Transverse colon (tissue), 4 donors: ENCODE results near the gene PRRX1. TPM values are rescaled to one million over a fixed set of nuclear protein-coding genes. Genes with fewer than 3 reads are reported as not detected.

Source experiments
- DNase-seq: peaks from one replicate; pipeline ENCODE4 v3.0.0-alpha.2; 2019
- H3K27ac ChIP-seq, 4 donors: fragments of 200-600 bp; sonication (generic); 2 replicates each; pipeline ENCODE4 v1.5.1; 2016 to 2018; ENCODE audit warnings: inconsistent platforms in 4 of 4
- H3K27me3 ChIP-seq: fragments of 200-600 bp; sonication (generic); 2 replicates; pipeline ENCODE4 v1.5.1; 2017; ENCODE audit warnings: inconsistent platforms
- H3K36me3 ChIP-seq, 4 donors: fragments of 200-600 bp; sonication (generic); 2 replicates each; pipeline ENCODE4 v1.5.1; 2017 to 2019; ENCODE audit warnings: inconsistent platforms in 4 of 4
- H3K4me1 ChIP-seq, 4 donors: fragments of 200-600 bp; sonication (generic); 2 replicates each; pipeline ENCODE4 v1.5.1; 2017 to 2020; ENCODE audit warnings: inconsistent platforms in 4 of 4
- H3K4me3 ChIP-seq, 4 donors: fragments of 200-600 bp; sonication (generic); 1 replicate in 1 of 4; 2 replicates in 3 of 4; pipeline versions ENCODE4 v1.5.1 to v1.6.1; 2017 to 2019; ENCODE audit warnings: inconsistent platforms in 4 of 4
- H3K9me3 ChIP-seq, 2 donors: fragments of 200-600 bp; sonication (generic); 2 replicates each; pipeline ENCODE4 v1.5.1; 2017 to 2019; ENCODE audit warnings: inconsistent platforms in 2 of 2
- EP300 ChIP-seq: sonication (generic); formaldehyde crosslinking; IDR thresholded peaks from one replicate; pipeline ENCODE4 v1.6.1; 2017; ENCODE audit warnings: antibody characterized with exemption, low read depth
- POLR2A ChIP-seq: fragments of 450-650 bp; IDR thresholded peaks from one replicate; pipeline ENCODE4 v1.6.1; 2016; ENCODE audit warnings: antibody characterized with exemption, mild to moderate bottlenecking, moderate library complexity
- POLR2AphosphoS5 ChIP-seq, 3 donors: sonication (generic); formaldehyde crosslinking; IDR thresholded peaks; one replicate each; pipeline ENCODE4 v1.6.1; 2016; ENCODE audit warnings: antibody characterized with exemption in 3 of 3
- WGBS, 2 donors: methylation state at CpG; one replicate each; pipeline ENCODE4 v1.1.5; 2018; ENCODE audit warnings: low coverage in 1 of 2; 5-methylcytosine and 5-hydroxymethylcytosine counted together
- in situ Hi-C, 4 donors: fragments of 200-750 bp; cut with MboI; loops; one replicate each; pipeline versions ENCODE4 v1.15.0 to v1.15.1; 2017; ENCODE audit warnings: low sequenced_read_pairs in 3 of 4, low pct_ligation_motif_present in 1 of 4, low pct_unique_long_range_greater_than_20kb in 1 of 4
- intact Hi-C: fragments of 100-400 bp; cut with DNase I; formaldehyde crosslinking; loops from one replicate; pipeline ENCODE4 v1.15.1; 2023; ENCODE audit warnings: low total_unique reads
- total RNA-seq, 4 donors: library from RNA; depleted of rRNA; stranded (reverse); fragments of >200 nt; gene quantifications; one replicate each; pipeline ENCODE4 v1.1.0, GENCODE V29; 2016
- TF ChIP-seq, protein P1 (sequence below), 5 experiments: fragments of 200-600 bp in 3 of 5; fragments of 450-650 bp in 2 of 5; sonication (generic) in 3 of 5; IDR thresholded peaks; 1 replicate in 2 of 5; 2 replicates in 3 of 5; pipeline ENCODE4 v1.5.1; 2016 to 2017; ENCODE audit warnings: antibody characterized with exemption in 5 of 5, inconsistent platforms in 3 of 5, mild to moderate bottlenecking in 2 of 5, moderate library complexity in 1 of 5

PRRX1 gene
- total RNA-seq, 4 donors from 2014 or later: 0.75 to 9.2 (median 2.7) TPM

DNA sequence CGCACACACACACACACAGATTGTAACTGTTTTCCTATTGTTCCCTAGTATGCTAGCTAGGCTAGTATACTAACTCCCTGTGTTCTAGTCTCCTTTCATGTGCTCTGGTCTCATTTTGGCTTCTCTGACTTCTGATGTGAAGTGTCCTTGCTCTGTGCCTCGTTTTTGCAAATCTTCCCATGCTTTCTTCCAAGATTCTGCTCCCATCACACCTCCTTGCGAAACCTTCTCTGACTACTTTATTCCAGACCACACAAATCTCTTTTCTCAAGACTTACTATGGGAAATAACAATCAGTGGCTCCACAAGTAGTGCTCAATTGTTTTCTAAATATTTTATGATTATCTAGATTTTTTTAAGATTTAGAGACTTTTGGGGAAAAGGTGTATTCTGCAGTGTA is 10.3 kb downstream of the PRRX1 start:
- Histone ChIP-seq H3K36me3 (no peaks in the 10 kb centered on the region), H3K4me3 (no peak overlapping the region), H3K27ac (no peak overlapping the region), H3K9me3 (no peaks in the 10 kb centered on the region), H3K27me3 (peaks cover 61% of the 10 kb centered on the region), H3K4me1 (peaks cover 0 to 6% (median 0%) of the 10 kb centered on the region in 4 donors)
- no peak for DNase-seq
- in situ Hi-C loops: no loop called here
- TF ChIP-seq EP300 (no peak), POLR2AphosphoS5 (IDR thresholded peaks at IDR 0.05) (no peak), POLR2A (no peak)
- TF ChIP-seq, protein P1, sequence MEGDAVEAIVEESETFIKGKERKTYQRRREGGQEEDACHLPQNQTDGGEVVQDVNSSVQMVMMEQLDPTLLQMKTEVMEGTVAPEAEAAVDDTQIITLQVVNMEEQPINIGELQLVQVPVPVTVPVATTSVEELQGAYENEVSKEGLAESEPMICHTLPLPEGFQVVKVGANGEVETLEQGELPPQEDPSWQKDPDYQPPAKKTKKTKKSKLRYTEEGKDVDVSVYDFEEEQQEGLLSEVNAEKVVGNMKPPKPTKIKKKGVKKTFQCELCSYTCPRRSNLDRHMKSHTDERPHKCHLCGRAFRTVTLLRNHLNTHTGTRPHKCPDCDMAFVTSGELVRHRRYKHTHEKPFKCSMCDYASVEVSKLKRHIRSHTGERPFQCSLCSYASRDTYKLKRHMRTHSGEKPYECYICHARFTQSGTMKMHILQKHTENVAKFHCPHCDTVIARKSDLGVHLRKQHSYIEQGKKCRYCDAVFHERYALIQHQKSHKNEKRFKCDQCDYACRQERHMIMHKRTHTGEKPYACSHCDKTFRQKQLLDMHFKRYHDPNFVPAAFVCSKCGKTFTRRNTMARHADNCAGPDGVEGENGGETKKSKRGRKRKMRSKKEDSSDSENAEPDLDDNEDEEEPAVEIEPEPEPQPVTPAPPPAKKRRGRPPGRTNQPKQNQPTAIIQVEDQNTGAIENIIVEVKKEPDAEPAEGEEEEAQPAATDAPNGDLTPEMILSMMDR (IDR thresholded peaks at IDR 0.05): no peak
- WGBS, 2 donors: 61 to 69% methylated on average over 3 of the region's 3 CpGs
- intact Hi-C loops: no loop called here

DNA sequence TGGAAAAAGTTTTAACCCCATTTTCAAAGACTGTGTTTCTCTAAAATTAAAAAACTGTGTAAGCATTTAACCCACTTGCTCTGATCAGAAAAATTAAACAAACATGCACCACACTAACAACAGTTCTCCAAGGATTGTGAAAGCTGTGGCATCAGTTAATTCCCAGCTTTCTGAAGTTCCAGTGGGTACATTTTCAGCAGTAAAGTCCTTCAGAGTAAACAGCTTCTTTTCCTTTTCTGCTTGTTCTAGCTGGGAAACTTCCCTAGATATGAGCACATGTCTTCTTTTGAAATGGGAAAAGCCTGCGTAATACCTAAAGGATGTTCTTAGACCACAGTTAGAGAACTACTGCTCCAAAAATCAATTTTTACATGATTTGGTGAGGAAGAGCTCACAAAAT is 11.1 kb downstream of the PRRX1 start:
- Histone ChIP-seq H3K36me3 (no peaks in the 10 kb centered on the region), H3K4me3 (no peak overlapping the region), H3K27me3 (peaks cover 54% of the 10 kb centered on the region), H3K27ac (no peak overlapping the region), H3K9me3 (no peaks in the 10 kb centered on the region), H3K4me1 (peaks cover 0 to 6% (median 0%) of the 10 kb centered on the region in 4 donors)
- no peak for TF ChIP-seq POLR2A
- TF ChIP-seq, protein P1 (IDR thresholded peaks at IDR 0.05): no peak
- no peak for TF ChIP-seq EP300
- TF ChIP-seq POLR2AphosphoS5 (IDR thresholded peaks at IDR 0.05): no peak
- in situ Hi-C loops: loop anchor here in 1 of 4 donors (25.0 kb wide), 1 partner anchor 262 kb away; the partner anchor contains the start of gene MROH9
- 82 to 91% methylated on average over 1 of the region's 1 CpG for WGBS, 2 donors
- intact Hi-C loops: no loop called here
- no peak for DNase-seq

DNA sequence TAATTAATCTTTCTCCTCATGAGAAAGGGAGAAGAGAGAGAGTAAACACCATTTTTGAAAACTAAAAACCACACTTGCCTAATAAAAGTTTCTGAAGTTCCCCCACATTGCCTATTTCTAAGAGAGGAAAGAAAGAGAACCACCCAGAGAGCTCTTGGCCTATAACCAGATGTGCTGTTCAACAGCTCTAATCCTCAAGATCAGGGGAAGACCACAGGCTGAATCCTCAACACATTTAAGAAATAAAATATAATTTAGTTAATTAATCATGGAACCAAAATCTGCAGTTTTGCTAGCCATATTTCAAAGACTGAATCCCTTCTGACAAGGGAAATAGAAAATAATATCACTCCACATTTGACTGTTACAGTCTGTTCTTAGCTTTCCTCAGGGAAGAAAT is 11.9 kb downstream of the PRRX1 start:
- H3K4me1 ChIP-seq: peaks cover 0 to 6% (median 0%) of the 10 kb centered on the region in 4 donors
- H3K27me3 ChIP-seq: peaks cover 45% of the 10 kb centered on the region
- H3K36me3 ChIP-seq: no peaks in the 10 kb centered on the region
- in situ Hi-C loops: loop anchor here in 1 of 4 donors (25.0 kb wide), 1 partner anchor 261 kb away; the partner anchor contains the start of gene MROH9
- intact Hi-C loops: no loop called here
- H3K27ac ChIP-seq: no peak overlapping the region
- no peak overlapping the region for H3K4me3 ChIP-seq
- TF ChIP-seq POLR2AphosphoS5 (IDR thresholded peaks at IDR 0.05): no peak
- TF ChIP-seq, protein P1 (IDR thresholded peaks at IDR 0.05): no peak
- TF ChIP-seq EP300: no peak
- no peak for TF ChIP-seq POLR2A
- H3K9me3 ChIP-seq: no peaks in the 10 kb centered on the region
- DNase-seq: no peak

DNA sequence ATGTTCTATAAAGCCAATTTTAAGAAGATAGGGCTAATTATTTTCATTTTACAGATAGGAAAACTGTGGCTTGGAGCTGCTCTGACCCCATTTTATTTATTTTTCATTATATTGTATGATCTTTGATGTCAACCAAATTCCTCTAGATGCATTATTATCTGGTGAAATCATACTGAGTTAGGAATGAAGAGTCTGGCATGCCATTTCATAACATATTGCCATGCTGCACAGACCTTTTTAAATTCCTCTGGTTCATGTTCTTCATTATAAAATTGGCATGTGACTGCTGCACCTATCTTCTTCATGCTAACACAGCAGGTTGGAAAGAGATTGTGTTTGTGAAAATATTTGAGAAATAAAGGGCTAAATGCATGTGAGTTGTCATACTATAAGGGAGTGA is 12.7 kb downstream of the PRRX1 start:
- TF ChIP-seq POLR2AphosphoS5 (IDR thresholded peaks at IDR 0.05) (no peak), EP300 (no peak), POLR2A (no peak)
- TF ChIP-seq, protein P1 (IDR thresholded peaks at IDR 0.05): no peak
- peaks cover 38% of the 10 kb centered on the region for H3K27me3 ChIP-seq
- no peaks in the 10 kb centered on the region for H3K4me1 ChIP-seq
- no peaks in the 10 kb centered on the region for H3K9me3 ChIP-seq
- in situ Hi-C loops (loop anchor here in 1 of 4 donors (25.0 kb wide), 1 partner anchor 261 kb away; the partner anchor contains the start of gene MROH9), intact Hi-C loops (no loop called here)
- H3K27ac ChIP-seq: no peak overlapping the region
- H3K4me3 ChIP-seq: no peak overlapping the region
- H3K36me3 ChIP-seq: no peaks in the 10 kb centered on the region
- no peak for DNase-seq
